Endothelial cell of umbilical vein (primary cell): ENCODE results near the gene KIF24. TPM values are rescaled to one million over a fixed set of nuclear protein-coding genes. Genes with fewer than 3 reads are reported as not detected.

Source experiments
- BruUV-seq: library from RNA; stranded (reverse); fragments of 400-500 nt; replicated peaks from 2 replicates; lab custom pipeline; 2021; lab: Mats Ljungman, UMichigan
- CTCF ChIA-PET: fragments of 300-600, 350-600 bp; sonication (Branson Sonifier 250); formaldehyde crosslinking; loops from one replicate; lab custom pipeline; 2021; ENCODE audit warnings: antibody characterized with exemption, inconsistent platforms; lab: Charles Lee
- POLR2A ChIA-PET: fragments of 300-600, 350-600 bp; sonication (Branson Sonifier 250); formaldehyde crosslinking; loops from one replicate; lab custom pipeline; 2021; ENCODE audit warnings: antibody characterized with exemption, inconsistent platforms; lab: Charles Lee
- DNase-seq: peaks from one replicate; pipeline ENCODE4 v3.0.0-alpha.2; 2011; ENCODE audit warnings: low read depth, low spot score
- FAIRE-seq: peaks from 2 replicates; lab custom pipeline; 2011; peaks lifted over from hg19 to GRCh38; lab: Jason Lieb, UNC
- H2AFZ ChIP-seq: 2 replicates; pipeline ENCODE4 v1.6.0; 2012; ENCODE audit warnings: low read depth, low read length, control low read depth, inconsistent platforms
- H3K27ac ChIP-seq: 2 replicates; pipeline ENCODE4 v1.5.1; 2011; ENCODE audit warnings: low read depth, mild to moderate bottlenecking, control low read depth, low read length, moderate library complexity; ENCODE audit not compliant: insufficient read depth
- H3K27me3 ChIP-seq, 2 experiments: 2 replicates each; pipeline versions ENCODE4 v1.6.0 to v1.6.1; 2011; ENCODE audit warnings: low read length in 2 of 2, mixed read lengths in 1 of 2; ENCODE audit not compliant: control insufficient read depth in 2 of 2, insufficient read depth in 2 of 2
- H3K36me3 ChIP-seq, 2 experiments: 2 replicates in 1 of 2; 3 replicates in 1 of 2; pipeline ENCODE4 v1.5.1; 2011; ENCODE audit warnings: low read length in 2 of 2, mild to moderate bottlenecking in 1 of 2, moderate library complexity in 1 of 2; ENCODE audit not compliant: control insufficient read depth in 2 of 2, insufficient read depth in 2 of 2; ENCODE audit errors: extremely low read depth in 1 of 2
- H3K4me1 ChIP-seq: 3 replicates; pipeline ENCODE4 v1.5.1; 2011; ENCODE audit warnings: mild to moderate bottlenecking, low read length; ENCODE audit not compliant: control insufficient read depth, insufficient read depth; ENCODE audit errors: extremely low read depth
- H3K4me2 ChIP-seq: 2 replicates; pipeline ENCODE4 v1.6.1; 2011; ENCODE audit warnings: low read length, control low read depth, mixed read lengths; ENCODE audit not compliant: insufficient read depth
- H3K4me3 ChIP-seq, 3 experiments: fragments of 200-600 bp in 1 of 3; sonication (generic), shearing (Covaris generic) in 1 of 3; replicated peaks in 1 of 3; 2 replicates each; pipeline ENCODE4 v1.5.1; 2011 to 2016; ENCODE audit warnings: control low read depth in 3 of 3, low read length in 3 of 3, mild to moderate bottlenecking in 2 of 3, inconsistent platforms in 1 of 3, low read depth in 1 of 3, moderate library complexity in 1 of 3; ENCODE audit not compliant: insufficient read depth in 1 of 3
- H3K79me2 ChIP-seq: 2 replicates; pipeline ENCODE4 v1.6.0; 2012; ENCODE audit warnings: low read length, inconsistent platforms; ENCODE audit not compliant: control insufficient read depth, insufficient read depth
- H3K9ac ChIP-seq: replicated peaks from 2 replicates; pipeline ENCODE3; 2011; ENCODE audit warnings: low read length, control low read depth; ENCODE audit not compliant: insufficient read depth; ENCODE audit errors: extremely low read depth
- H3K9me1 ChIP-seq: replicated peaks from 3 replicates; pipeline ENCODE4 v1.6.0; 2011; ENCODE audit warnings: mild to moderate bottlenecking, low read length; ENCODE audit not compliant: control insufficient read depth, insufficient read depth; ENCODE audit errors: extremely low read depth
- H3K9me3 ChIP-seq: replicated peaks from 2 replicates; pipeline ENCODE4 v1.5.1; 2012; ENCODE audit warnings: low read length, inconsistent platforms; ENCODE audit not compliant: control insufficient read depth, insufficient read depth
- H4K20me1 ChIP-seq: replicated peaks from 2 replicates; pipeline ENCODE3; 2011; ENCODE audit warnings: mild to moderate bottlenecking, low read length; ENCODE audit not compliant: control insufficient read depth, insufficient read depth; ENCODE audit errors: extremely low read depth
- EZH2 ChIP-seq: IDR thresholded peaks from 2 replicates; pipeline ENCODE4 v1.6.1; 2012; ENCODE audit warnings: borderline replicate concordance, low read depth, mild to moderate bottlenecking, moderate library complexity, low read length, inconsistent platforms; ENCODE audit not compliant: severe bottlenecking
- FOS ChIP-seq: IDR thresholded peaks from 2 replicates; pipeline ENCODE4 v1.6.1; 2011; ENCODE audit warnings: mild to moderate bottlenecking, low read length, moderate library complexity, borderline replicate concordance; ENCODE audit not compliant: insufficient read depth
- GATA2 ChIP-seq: IDR thresholded peaks from 2 replicates; pipeline ENCODE4 v1.7.0; 2011; ENCODE audit warnings: low read depth, mild to moderate bottlenecking, moderate library complexity, mixed read lengths, low read length; ENCODE audit not compliant: insufficient read length, insufficient read depth
- JUN ChIP-seq: IDR thresholded peaks from 2 replicates; pipeline ENCODE4 v1.6.1; 2011; ENCODE audit warnings: borderline replicate concordance, low read depth; ENCODE audit not compliant: insufficient read length, insufficient read depth
- MYC ChIP-seq: IDR thresholded peaks from one replicate; pipeline ENCODE4 v1.6.1; 2011; ENCODE audit warnings: mild to moderate bottlenecking, low read depth, low read length
- POLR2A ChIP-seq: IDR thresholded peaks from 2 replicates; pipeline ENCODE4 v1.6.1; 2012; ENCODE audit warnings: low read depth, mild to moderate bottlenecking, control low read depth, low read length
- POLR2AphosphoS5 ChIP-seq: IDR thresholded peaks from 2 replicates; pipeline ENCODE4 v1.6.1; 2012; ENCODE audit warnings: low read depth, mild to moderate bottlenecking, control low read depth, low read length, moderate library complexity; ENCODE audit not compliant: insufficient read depth
- dilution Hi-C: fragments of 300-500 bp; cut with MboI; formaldehyde crosslinking; loops from one replicate; pipeline ENCODE4 v1.15.0; 2019; ENCODE audit warnings: low sequenced_read_pairs; ENCODE audit not compliant: extremely low pct_ligation_motif_present
- intact Hi-C: fragments of 100-400 bp; cut with micrococcal nuclease; formaldehyde crosslinking; loops from one replicate; pipeline ENCODE4 v1.10.0; 2022
- polyA plus RNA-seq, 4 experiments: library from polyadenylated mRNA; depleted of rRNA in 3 of 4; stranded (reverse) in 3 of 4; unstranded in 1 of 4; fragments of >200 nt; gene quantifications; 2 replicates each; pipeline versions ENCODE4 v1.2.1 to v1.2.3, GENCODE V29; 2011 to 2012; ENCODE audit warnings: missing spikeins in 1 of 4
- total RNA-seq: library from RNA; stranded (reverse); gene quantifications from 2 replicates; pipeline ENCODE4 v1.2.3, GENCODE V29; 2021
- TF ChIP-seq, protein P1 (sequence below), 2 donors: IDR thresholded peaks; 1 replicate in 1 of 2; 2 replicates in 1 of 2; pipeline ENCODE4 v1.5.1; 2011; ENCODE audit warnings: low read length in 2 of 2, mild to moderate bottlenecking in 2 of 2, moderate library complexity in 2 of 2, control low read depth in 1 of 2, inconsistent platforms in 1 of 2, low read depth in 1 of 2; ENCODE audit not compliant: insufficient read depth in 1 of 2; ENCODE audit errors: extremely low read depth in 1 of 2
- TF ChIP-seq, protein P2 (sequence below): IDR thresholded peaks from 2 replicates; pipeline ENCODE4 v1.6.1; 2011; ENCODE audit not compliant: insufficient read depth, insufficient read length

Gene KIF24
- total and polyA plus RNA-seq, 2 donors (not counting 3 experiments of a cell fraction or from before 2014, with no cell fraction given): 2.1 to 4.8 TPM

DNA sequence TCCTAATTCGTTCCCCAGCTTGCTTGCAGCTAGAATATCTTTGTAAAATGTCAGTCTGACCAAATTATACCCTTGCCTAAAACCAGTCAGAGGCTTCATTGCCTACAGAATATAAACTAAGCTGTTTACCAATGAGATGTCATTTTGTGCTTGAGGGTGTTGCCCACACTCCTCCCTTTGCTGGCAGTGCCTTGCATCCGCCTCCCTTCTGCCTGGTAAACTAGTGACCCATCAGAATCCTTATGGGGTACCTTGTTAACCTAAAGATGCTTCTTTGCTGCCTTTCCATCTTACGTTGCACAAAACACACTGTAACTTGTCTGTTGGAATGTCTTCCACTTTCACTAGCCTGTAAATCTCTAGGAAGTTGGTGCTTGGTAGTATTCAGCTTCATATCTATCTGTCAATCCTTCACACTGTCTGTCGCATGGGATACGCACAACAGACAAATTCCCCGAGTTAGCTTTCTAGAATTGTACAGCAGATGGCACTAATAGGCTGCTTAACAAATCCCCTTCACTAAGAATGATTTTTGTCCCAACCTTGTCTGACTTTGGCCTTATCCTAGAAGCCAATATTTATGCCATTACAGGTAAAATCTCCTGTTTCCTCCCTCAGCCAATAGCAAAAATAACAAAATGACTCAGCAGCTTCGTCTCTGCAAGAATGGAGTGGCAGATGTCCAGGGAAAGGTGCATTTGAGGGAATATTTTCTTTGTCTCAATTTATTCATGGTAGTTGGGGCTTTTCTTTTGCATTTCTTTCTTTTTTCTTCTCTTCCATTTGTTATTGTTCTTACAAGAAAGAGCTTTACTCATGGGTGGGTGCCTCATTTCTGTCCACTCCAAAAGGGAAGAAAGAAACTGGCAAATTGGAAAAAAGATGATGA lies 3.3 kb upstream of the KIF24 start:
- BruUV-seq: no TSS peak
- no peak overlapping the region for H2AFZ ChIP-seq
- no peak overlapping the region for H3K4me2 ChIP-seq
- CTCF ChIA-PET: interaction anchor here (0.8 to 6.9 kb wide), 10 partner anchors 15 to 305 kb away, joined by 3 to 152 read pairs (median 8); partner anchors contain the start of genes MYORG and SIGMAR1
- TF ChIP-seq, protein P1, sequence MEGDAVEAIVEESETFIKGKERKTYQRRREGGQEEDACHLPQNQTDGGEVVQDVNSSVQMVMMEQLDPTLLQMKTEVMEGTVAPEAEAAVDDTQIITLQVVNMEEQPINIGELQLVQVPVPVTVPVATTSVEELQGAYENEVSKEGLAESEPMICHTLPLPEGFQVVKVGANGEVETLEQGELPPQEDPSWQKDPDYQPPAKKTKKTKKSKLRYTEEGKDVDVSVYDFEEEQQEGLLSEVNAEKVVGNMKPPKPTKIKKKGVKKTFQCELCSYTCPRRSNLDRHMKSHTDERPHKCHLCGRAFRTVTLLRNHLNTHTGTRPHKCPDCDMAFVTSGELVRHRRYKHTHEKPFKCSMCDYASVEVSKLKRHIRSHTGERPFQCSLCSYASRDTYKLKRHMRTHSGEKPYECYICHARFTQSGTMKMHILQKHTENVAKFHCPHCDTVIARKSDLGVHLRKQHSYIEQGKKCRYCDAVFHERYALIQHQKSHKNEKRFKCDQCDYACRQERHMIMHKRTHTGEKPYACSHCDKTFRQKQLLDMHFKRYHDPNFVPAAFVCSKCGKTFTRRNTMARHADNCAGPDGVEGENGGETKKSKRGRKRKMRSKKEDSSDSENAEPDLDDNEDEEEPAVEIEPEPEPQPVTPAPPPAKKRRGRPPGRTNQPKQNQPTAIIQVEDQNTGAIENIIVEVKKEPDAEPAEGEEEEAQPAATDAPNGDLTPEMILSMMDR (IDR thresholded peaks at IDR 0.05; ENCODE audit: extremely low read depth in 1 of 2, insufficient read depth in 1 of 2, low read depth in 1 of 2, low read length in 2 of 2): peak; percentile 37 to 49
- TF ChIP-seq POLR2A: no peak
- POLR2A ChIA-PET: no interaction called here
- no peaks in the 10 kb centered on the region for H3K9me1 ChIP-seq
- FAIRE-seq (peak; percentile 58), DNase-seq (peak; percentile 67)
- no peak overlapping the region for H3K4me3 ChIP-seq
- no peak overlapping the region for H3K9ac ChIP-seq
- peaks cover 11% of the 10 kb centered on the region for H3K79me2 ChIP-seq
- no peaks in the 10 kb centered on the region for H3K27me3 ChIP-seq
- H3K9me3 ChIP-seq: no peaks in the 10 kb centered on the region
- dilution Hi-C loops: no loop called here
- peaks cover 8% of the 10 kb centered on the region for H3K4me1 ChIP-seq
- intact Hi-C loops: loop anchor here (1.0 to 2.0 kb wide), 3 partner anchors 47 to 271 kb away; no protein-coding TSS in a partner anchor
- H4K20me1 ChIP-seq: no peaks in the 10 kb centered on the region
- H3K36me3 ChIP-seq: no peaks in the 10 kb centered on the region
- H3K27ac ChIP-seq: no peak overlapping the region

DNA sequence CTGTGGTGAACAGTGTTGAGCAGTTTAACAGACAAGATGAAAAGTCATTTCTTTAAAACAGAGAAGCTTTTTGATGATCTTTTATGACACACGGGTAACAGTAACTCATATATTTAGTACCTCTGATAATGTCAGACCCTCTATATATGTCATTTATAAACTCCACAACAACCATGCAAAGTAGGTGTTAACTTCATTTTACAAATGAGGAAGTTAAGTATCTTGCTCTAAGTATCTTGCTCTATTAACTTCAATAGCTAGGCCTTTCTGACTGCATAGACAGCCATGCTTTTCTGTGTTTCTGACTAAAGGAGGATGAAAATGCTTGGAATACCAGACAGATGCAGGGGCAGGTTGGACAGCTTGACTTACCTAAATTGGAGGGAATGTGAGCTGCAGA lies 2.1 kb upstream of the KIF24 start:
- CTCF ChIA-PET: interaction anchor here (1.3 to 6.9 kb wide), 6 partner anchors 16 to 260 kb away, joined by 3 to 152 read pairs (median 11); partner anchors contain the start of gene MYORG
- dilution Hi-C loops: no loop called here
- peaks cover 11% of the 10 kb centered on the region for H3K79me2 ChIP-seq

More for the DNA sequence above, 2.1 kb upstream of the KIF24 start:
- no TSS peak for BruUV-seq
- Histone ChIP-seq H3K36me3 (no peaks in the 10 kb centered on the region), H3K9ac (no peak overlapping the region), H3K4me1 (peaks cover 8% of the 10 kb centered on the region), H3K4me3 (no peak overlapping the region), H3K27ac (no peak overlapping the region), H2AFZ (no peak overlapping the region), H4K20me1 (no peaks in the 10 kb centered on the region), H3K9me3 (no peaks in the 10 kb centered on the region), H3K4me2 (no peak overlapping the region), H3K27me3 (no peaks in the 10 kb centered on the region), H3K9me1 (no peaks in the 10 kb centered on the region)
- no peak for TF ChIP-seq GATA2
- TF ChIP-seq, protein P2, sequence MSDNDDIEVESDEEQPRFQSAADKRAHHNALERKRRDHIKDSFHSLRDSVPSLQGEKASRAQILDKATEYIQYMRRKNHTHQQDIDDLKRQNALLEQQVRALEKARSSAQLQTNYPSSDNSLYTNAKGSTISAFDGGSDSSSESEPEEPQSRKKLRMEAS: no peak
- no peak for TF ChIP-seq JUN
- no peak for TF ChIP-seq MYC
- TF ChIP-seq POLR2AphosphoS5: no peak
- TF ChIP-seq POLR2A: no peak
- TF ChIP-seq, protein P1 (IDR thresholded peaks at IDR 0.05; ENCODE audit: extremely low read depth in 1 of 2, insufficient read depth in 1 of 2, low read depth in 1 of 2, low read length in 2 of 2): no peak
- TF ChIP-seq EZH2: no peak
- no peak for TF ChIP-seq FOS
- POLR2A ChIA-PET: no interaction called here
- DNase-seq (no peak), FAIRE-seq (no peak)
- intact Hi-C loops: no loop called here
